Breast epithelium (tissue), 4 donors: ENCODE measurements around the gene REC8. TPM values are rescaled to one million over a fixed set of nuclear protein-coding genes. Genes with fewer than 3 reads are reported as not detected.

Experiments used
- DNase-seq, 2 donors: peaks; one replicate each; pipeline ENCODE4 v3.0.0-alpha.2; 2019; ENCODE audit warnings: low spot score in 2 of 2
- H3K27ac ChIP-seq, 2 donors: fragments of 200-600 bp; sonication (generic) in 1 of 2; one replicate each; pipeline ENCODE4 v1.5.1; 2016 to 2019; ENCODE audit warnings: mild to moderate bottlenecking in 1 of 2
- H3K27me3 ChIP-seq, 2 donors: fragments of 200-600 bp; sonication (generic) in 1 of 2; one replicate each; pipeline versions ENCODE4 v1.5.1 to v1.6.0; 2017 to 2019; ENCODE audit warnings: control low read depth in 1 of 2, mild to moderate bottlenecking in 1 of 2
- H3K36me3 ChIP-seq: fragments of 200-600 bp; one replicate; pipeline ENCODE4 v1.5.1; 2019
- H3K4me1 ChIP-seq, 2 donors: fragments of 200-600 bp; sonication (generic); one replicate each; pipeline ENCODE4 v1.5.1; 2016 to 2019; ENCODE audit warnings: control low read depth in 1 of 2
- H3K4me3 ChIP-seq, 3 donors: fragments of 200-600 bp; sonication (generic); 1 replicate in 2 of 3; 2 replicates in 1 of 3; pipeline ENCODE4 v1.5.1; 2016 to 2019; ENCODE audit warnings: mild to moderate bottlenecking in 3 of 3, moderate library complexity in 2 of 3
- H3K9me3 ChIP-seq, 2 donors: fragments of 200-600 bp; sonication (generic) in 1 of 2; one replicate each; pipeline ENCODE4 v1.5.1; 2016 to 2019; ENCODE audit warnings: control low read depth in 1 of 2
- POLR2A ChIP-seq: fragments of 450-650 bp; IDR thresholded peaks from one replicate; pipeline ENCODE4 v1.6.1; 2016; ENCODE audit warnings: antibody characterized with exemption, mild to moderate bottlenecking, moderate library complexity
- POLR2AphosphoS5 ChIP-seq, 3 donors: sonication (generic); formaldehyde crosslinking; IDR thresholded peaks; one replicate each; pipeline ENCODE4 v1.6.1; 2017; ENCODE audit warnings: antibody characterized with exemption in 3 of 3
- intact Hi-C: fragments of 100-400 bp; cut with DNase I; formaldehyde crosslinking; loops from one replicate; pipeline ENCODE4 v1.15.1; 2023; ENCODE audit warnings: low total_unique reads
- total RNA-seq, 3 donors: library from RNA; depleted of rRNA; stranded (reverse); fragments of >200 nt; gene quantifications; one replicate each; pipeline ENCODE4 v1.1.0, GENCODE V29; 2016
- TF ChIP-seq, protein P1 (sequence below), 3 donors: fragments of 450-650 bp; IDR thresholded peaks; one replicate each; pipeline ENCODE4 v1.5.1; 2016 to 2017; ENCODE audit warnings: antibody characterized with exemption in 3 of 3, mild to moderate bottlenecking in 3 of 3, moderate library complexity in 3 of 3

Gene REC8
- total RNA-seq, 3 donors from 2014 or later, result 2.9 to 10.2 (median 6.6) TPM

DNA sequence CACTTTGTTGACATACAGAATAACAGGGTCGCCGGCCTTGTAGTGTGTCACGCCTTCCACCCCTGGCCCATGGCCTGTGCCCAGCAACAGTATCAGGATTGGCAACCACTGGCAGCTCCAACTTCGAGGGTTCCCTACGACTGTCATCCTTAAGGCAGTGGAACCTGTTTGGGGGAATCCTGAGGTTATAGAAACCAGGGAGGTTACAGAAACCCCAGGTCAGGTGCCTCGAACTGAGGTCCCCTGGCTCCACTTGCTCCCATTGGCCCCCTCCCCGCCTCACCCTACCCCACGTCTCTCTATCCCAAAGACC is 22.9 kb downstream of the REC8 start:
- no peak for DNase-seq
- TF ChIP-seq POLR2AphosphoS5 (IDR thresholded peaks at IDR 0.05) (no peak), POLR2A (no peak)
- TF ChIP-seq, protein P1, sequence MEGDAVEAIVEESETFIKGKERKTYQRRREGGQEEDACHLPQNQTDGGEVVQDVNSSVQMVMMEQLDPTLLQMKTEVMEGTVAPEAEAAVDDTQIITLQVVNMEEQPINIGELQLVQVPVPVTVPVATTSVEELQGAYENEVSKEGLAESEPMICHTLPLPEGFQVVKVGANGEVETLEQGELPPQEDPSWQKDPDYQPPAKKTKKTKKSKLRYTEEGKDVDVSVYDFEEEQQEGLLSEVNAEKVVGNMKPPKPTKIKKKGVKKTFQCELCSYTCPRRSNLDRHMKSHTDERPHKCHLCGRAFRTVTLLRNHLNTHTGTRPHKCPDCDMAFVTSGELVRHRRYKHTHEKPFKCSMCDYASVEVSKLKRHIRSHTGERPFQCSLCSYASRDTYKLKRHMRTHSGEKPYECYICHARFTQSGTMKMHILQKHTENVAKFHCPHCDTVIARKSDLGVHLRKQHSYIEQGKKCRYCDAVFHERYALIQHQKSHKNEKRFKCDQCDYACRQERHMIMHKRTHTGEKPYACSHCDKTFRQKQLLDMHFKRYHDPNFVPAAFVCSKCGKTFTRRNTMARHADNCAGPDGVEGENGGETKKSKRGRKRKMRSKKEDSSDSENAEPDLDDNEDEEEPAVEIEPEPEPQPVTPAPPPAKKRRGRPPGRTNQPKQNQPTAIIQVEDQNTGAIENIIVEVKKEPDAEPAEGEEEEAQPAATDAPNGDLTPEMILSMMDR (IDR thresholded peaks at IDR 0.05), result no peak
- peak overlapping the region; percentile 99 for H3K27ac ChIP-seq
- peak overlapping the region; percentile 70 to 90 (median 72) for H3K4me3 ChIP-seq
- no peaks in the 10 kb centered on the region for H3K27me3 ChIP-seq
- intact Hi-C loops, result no loop called here
- H3K4me1 ChIP-seq, result peaks cover 0 to 7% of the 10 kb centered on the region in 2 donors
- no peaks in the 10 kb centered on the region for H3K36me3 ChIP-seq
- no peaks in the 10 kb centered on the region for H3K9me3 ChIP-seq

DNA sequence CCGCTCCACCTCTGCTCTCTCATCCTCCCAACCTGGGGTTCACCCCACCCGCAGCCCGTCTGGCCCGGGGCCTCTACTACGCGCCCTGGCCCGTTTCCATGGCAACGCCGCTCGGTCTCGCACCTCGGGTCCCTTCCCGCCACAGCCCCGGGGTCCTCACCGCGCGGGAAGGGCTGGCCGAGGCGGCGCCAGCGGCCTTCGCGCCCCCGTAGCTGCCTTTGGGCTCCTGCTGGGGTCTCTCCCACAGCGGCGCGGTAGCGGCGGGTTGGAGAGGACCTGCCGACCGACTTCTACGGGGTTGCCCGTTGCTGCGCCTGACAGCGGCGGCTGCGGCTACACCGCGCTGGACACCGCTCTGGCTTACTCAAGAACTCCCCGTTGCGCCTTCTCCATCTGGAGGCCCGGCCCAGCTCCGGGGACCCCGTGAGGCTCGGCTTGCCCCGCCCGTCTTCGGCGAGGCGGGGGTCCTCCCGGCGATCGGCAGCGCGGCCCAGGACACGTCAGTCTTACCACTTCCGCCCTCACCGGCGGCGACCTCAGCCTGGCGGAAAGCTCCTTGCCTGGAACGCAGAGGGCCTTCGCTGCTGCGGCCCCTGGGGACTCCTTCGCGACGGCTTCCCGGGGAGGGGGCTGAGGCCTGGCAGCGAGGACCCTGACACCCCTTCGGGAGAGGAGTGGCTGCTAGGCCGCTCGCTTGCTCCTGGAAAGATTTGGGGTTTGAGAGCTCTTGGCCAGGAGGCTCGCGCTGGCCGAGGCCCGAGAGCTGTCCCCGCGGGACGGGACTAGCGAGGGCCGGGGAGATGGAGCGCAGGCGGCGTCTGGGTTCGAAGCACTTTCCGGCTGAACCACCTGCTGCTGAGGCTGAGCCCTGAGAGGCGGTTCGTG is 23.5 kb downstream of the REC8 start, which contains the start of gene TM9SF1:
Gene TM9SF1 (minus strand): TSS at position 256 of the 885 bp plus-strand sequence. CDS start 422 bp downstream, outside the sequence.
- Histone ChIP-seq H3K27ac (peak within 1 kb of the TSS; percentile 99), H3K9me3 (no peaks in the 10 kb centered on the region), H3K4me1 (peaks cover 0 to 7% of the 10 kb centered on the region in 2 donors), H3K27me3 (no peaks in the 10 kb centered on the region), H3K36me3 (no peaks in the 10 kb centered on the region), H3K4me3 (peak within 1 kb of the TSS; percentile 70 to 90 (median 72))
- intact Hi-C loops, result no loop called here
- TF ChIP-seq POLR2A (peak; percentile 15), POLR2AphosphoS5 (IDR thresholded peaks at IDR 0.05) (peak; percentile 73 to 96 (median 84))
- TF ChIP-seq, protein P1 (IDR thresholded peaks at IDR 0.05), result no peak
- peak; percentile 72 to 86 for DNase-seq

DNA sequence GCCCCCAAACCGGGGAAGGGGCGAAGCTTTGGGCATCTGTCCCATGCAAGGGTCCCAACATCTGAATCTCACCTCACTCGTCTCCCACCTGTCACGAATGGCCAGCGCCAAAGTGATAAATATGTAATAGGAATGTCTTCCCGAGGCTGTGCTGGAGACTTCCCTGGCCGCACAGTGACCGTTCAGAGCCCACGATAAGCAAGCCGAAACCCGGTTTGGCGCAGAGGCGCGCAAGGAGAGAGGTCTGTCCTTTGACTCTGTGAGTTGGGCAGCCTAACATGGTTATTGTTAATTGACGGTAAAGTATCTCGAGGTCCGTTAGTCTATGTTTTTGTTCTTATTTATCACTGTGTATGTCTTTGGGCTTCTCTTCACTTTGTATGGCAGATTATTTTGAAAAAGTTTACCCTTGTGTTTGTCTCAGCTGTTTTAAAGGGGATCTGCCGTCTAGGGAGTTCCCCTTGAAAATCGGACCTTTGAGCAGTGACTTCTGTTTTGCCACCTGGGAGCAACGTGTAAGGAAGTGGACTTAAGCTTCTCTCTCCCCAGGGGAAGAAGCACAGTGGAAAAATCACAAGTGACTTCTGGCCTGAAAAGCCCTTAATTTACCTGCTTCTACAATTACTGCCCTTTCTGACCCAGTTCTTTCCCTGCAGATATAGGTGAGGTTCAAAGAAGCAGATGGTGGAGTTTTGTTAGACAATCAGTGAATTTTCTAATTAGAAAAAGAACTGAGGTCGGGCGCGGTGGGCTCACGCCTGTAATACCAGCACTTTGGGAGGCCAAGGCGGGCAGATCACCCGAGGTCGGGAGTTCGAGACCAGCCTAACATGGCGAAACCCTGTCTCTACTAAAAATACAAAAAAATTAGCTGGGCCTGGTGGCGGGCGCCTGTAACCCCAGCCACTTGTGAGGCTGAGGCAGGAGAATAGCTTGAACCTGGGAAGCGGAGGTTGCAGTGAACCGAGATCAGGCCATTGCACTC is 24.5 kb downstream of the REC8 start:
- intact Hi-C loops, result no loop called here
- peaks cover 0 to 7% of the 10 kb centered on the region in 2 donors for H3K4me1 ChIP-seq
- no peak for DNase-seq
- peak overlapping the region; percentile 99 for H3K27ac ChIP-seq
- H3K27me3 ChIP-seq, result no peaks in the 10 kb centered on the region
- peak overlapping the region; percentile 70 to 90 (median 72) for H3K4me3 ChIP-seq
- TF ChIP-seq POLR2AphosphoS5 (IDR thresholded peaks at IDR 0.05) (no peak), POLR2A (no peak)
- TF ChIP-seq, protein P1 (IDR thresholded peaks at IDR 0.05), result no peak
- H3K36me3 ChIP-seq, result no peaks in the 10 kb centered on the region
- H3K9me3 ChIP-seq, result no peaks in the 10 kb centered on the region

DNA sequence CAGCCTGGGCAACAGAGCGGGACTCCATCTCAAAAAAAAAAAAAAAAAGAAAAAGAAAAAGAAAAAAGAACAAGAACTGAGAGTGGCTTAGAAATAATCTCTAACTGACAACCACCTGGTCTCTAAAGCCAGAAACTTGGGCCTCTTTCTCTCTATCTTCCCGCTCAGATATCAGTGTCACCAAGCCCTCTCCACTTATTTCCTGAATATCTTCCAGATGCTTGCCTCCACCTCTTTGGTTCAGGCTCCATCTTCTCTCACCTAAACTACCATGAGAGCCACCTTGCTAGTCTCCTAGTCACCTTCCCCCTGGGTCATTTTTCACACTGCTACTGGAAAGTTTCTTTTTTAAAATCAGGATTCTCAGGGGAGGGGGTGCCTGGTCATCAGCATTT is 25.2 kb downstream of the REC8 start:
- intact Hi-C loops, result no loop called here
- H3K4me3 ChIP-seq, result no peak overlapping the region
- no peaks in the 10 kb centered on the region for H3K36me3 ChIP-seq
- TF ChIP-seq, protein P1 (IDR thresholded peaks at IDR 0.05), result no peak
- TF ChIP-seq POLR2A, result no peak
- TF ChIP-seq POLR2AphosphoS5 (IDR thresholded peaks at IDR 0.05), result no peak
- DNase-seq, result no peak
- no peak overlapping the region for H3K27ac ChIP-seq
- no peaks in the 10 kb centered on the region for H3K27me3 ChIP-seq
- peaks cover 0 to 7% of the 10 kb centered on the region in 2 donors for H3K4me1 ChIP-seq
- no peaks in the 10 kb centered on the region for H3K9me3 ChIP-seq
